HG02642 (cell line): ENCODE data around the gene ZFP69B.
A peak's percentile ranks its signal among the peaks of the same experiment; 100 is the strongest.
"Not testable (repeated sequence)": the region's sequence is repeated elsewhere in the genome, so short reads cannot be mapped to it uniquely, and the experiment has no call there.

Experiments used
- ATAC-seq: cut with Tn5 transposase; IDR thresholded peaks from one replicate; pipeline ENCODE4 v1.9.1; 2021; ENCODE audit warnings: mild to moderate bottlenecking; ENCODE audit not compliant: unreplicated experiment, poor library complexity

ZFP69B gene

GRCh38 chr1:40432644-40433390, 17.5 kb upstream of the ZFP69B start:
- no peak for ATAC-seq

- ATAC-seq, result no peak
Measured at GRCh38 chr1:40435471-40435870, 14.8 kb upstream of the ZFP69B start.

- ATAC-seq, result no peak
Measured at GRCh38 chr1:40435876-40436275, 14.4 kb upstream of the ZFP69B start.

- ATAC-seq, result no peak
Measured at GRCh38 chr1:40438391-40439015, 11.8 kb upstream of the ZFP69B start.

GRCh38 chr1:40439247-40439646, 11.0 kb upstream of the ZFP69B start:
- no peak for ATAC-seq

- peak; percentile 30 for ATAC-seq
Measured at GRCh38 chr1:40450495-40451237, 390 bp downstream of the ZFP69B start.

- peak; percentile 14 for ATAC-seq
Measured at GRCh38 chr1:40451238-40451585, 936 bp downstream of the ZFP69B start.

- ATAC-seq, result no peak
Measured at GRCh38 chr1:40454873-40455272, 4.6 kb downstream of the ZFP69B start.

- no peak for ATAC-seq
Measured at GRCh38 chr1:40462956-40463590, 12.8 kb downstream of the ZFP69B start.

GRCh38 chr1:40469327-40469726, 19.1 kb downstream of the ZFP69B start:
- ATAC-seq, result no peak

- no peak for ATAC-seq
Measured at GRCh38 chr1:40475268-40475667, 25.0 kb downstream of the ZFP69B start.

- ATAC-seq, result peak; percentile 88
Measured at GRCh38 chr1:40476924-40477677, 26.8 kb downstream of the ZFP69B start, which contains the start of gene ZFP69. ZFP69 (plus strand) TSS chr1:40477290; CDS start chr1:40479362, 2,072 bp downstream.

GRCh38 chr1:40477678-40478053, 27.4 kb downstream of the ZFP69B start:
- peak; percentile 29 for ATAC-seq

- ATAC-seq, result no peak
Measured at GRCh38 chr1:40478276-40478675, 28.0 kb downstream of the ZFP69B start.

- no peak for ATAC-seq
Measured at GRCh38 chr1:40479156-40479555, 28.9 kb downstream of the ZFP69B start.

GRCh38 chr1:40495315-40495903, 45.1 kb downstream of the ZFP69B start:
- no peak for ATAC-seq

- not testable (repeated sequence) for ATAC-seq
Measured at GRCh38 chr1:40502651-40503050, 52.4 kb downstream of the ZFP69B start.

GRCh38 chr1:40507973-40508372, 57.7 kb downstream of the ZFP69B start:
- ATAC-seq, result no peak

- ATAC-seq, result peak; percentile 96
Measured at GRCh38 chr1:40508375-40509341, 58.4 kb downstream of the ZFP69B start, which contains the start of gene EXO5. EXO5 (plus strand) TSS chr1:40508767; CDS start chr1:40514545, 5,778 bp downstream.
